ENCODE measurements around the gene CCDC27.
"Not testable (repeated sequence)": the region's sequence is repeated elsewhere in the genome, so short reads cannot be mapped to it uniquely, and the experiment has no call there.

Gene CCDC27

GRCh38 chr1:3721955-3722465 lies 30.2 kb upstream of the CCDC27 start:
- no peak for FAIRE-seq

- no peak for FAIRE-seq
Observed at GRCh38 chr1:3722846-3723245, 29.4 kb upstream of the CCDC27 start.

GRCh38 chr1:3724416-3725030 lies 27.7 kb upstream of the CCDC27 start:
- FAIRE-seq, result not testable (repeated sequence)

- FAIRE-seq, result no peak
Observed at GRCh38 chr1:3725366-3725765, 26.9 kb upstream of the CCDC27 start.

DNA sequence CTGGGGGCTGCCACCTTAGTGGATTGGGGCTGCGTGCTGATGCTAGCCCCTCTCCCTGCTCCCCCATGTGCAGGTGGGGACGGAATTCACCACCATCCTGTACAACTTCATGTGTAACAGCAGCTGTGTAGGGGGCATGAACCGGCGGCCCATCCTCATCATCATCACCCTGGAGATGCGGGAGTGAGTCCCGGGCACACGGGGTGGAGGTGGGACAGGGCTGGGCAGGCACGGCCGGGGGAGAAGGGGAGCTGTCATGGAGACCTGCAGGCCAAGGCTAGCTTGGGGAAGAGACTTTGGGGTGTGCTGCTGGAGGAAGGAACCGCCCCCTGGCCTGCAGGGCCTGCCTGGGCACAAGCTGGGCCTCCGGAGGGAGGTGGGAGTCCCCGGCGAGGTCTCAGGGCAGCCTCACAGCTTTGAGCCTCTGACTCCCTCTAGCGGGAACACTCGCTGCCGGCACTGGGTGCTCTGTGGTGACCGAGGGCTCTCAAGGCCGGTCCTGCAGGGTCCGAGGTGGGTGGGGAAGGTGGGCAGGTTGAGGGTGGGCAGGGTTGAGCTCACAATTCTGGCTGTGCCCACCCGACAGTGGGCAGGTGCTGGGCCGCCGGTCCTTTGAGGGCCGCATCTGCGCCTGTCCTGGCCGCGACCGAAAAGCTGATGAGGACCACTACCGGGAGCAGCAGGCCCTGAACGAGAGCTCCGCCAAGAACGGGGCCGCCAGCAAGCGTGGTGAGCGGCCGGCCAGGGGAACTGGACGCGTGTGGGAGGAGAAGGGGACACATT lies 25.0 kb upstream of the CCDC27 start:
- no peak for FAIRE-seq

DNA sequence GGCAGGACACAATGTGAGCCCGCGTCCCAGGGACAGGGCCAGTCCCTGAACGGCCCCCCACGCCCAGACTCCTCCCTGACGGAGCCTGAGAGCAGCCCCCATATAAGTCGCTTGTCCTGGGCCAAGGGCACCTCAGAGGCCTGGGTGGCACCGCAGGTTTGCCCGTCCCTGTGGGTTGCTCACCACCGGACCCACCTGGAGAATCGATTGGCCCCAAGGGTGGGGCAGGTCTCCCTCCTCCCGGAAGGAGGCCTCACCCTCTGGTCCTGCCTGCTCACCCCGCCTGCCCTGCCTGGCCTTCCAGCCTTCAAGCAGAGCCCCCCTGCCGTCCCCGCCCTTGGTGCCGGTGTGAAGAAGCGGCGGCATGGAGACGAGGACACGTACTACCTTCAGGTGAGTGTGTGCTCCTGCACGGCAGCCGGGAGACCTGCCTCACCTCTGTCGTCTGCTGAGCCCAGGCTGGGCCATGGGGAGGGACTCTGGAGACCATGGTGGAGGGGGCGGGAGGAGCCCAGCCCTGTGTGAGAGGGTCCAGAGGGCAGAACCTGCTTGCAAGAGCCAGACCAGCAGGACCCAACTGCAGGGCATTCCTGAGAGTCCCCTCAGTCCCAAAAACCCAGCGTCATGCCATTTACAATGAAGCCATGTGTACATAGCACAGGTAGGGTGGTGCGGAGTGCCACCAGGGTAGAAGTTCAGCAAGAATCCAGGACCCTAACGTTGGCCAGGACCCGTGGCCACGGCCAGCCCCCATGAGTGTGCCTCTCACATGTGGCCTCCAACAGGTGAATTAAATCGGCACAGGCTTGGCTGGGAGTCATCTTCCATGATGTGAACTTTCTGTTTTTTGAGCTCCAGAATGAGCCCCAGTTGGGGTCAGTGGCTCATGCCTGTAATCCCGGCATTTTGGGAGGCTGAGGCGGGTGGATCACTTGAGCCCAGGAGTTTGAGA lies 24.1 kb upstream of the CCDC27 start:
- FAIRE-seq, result no peak

DNA sequence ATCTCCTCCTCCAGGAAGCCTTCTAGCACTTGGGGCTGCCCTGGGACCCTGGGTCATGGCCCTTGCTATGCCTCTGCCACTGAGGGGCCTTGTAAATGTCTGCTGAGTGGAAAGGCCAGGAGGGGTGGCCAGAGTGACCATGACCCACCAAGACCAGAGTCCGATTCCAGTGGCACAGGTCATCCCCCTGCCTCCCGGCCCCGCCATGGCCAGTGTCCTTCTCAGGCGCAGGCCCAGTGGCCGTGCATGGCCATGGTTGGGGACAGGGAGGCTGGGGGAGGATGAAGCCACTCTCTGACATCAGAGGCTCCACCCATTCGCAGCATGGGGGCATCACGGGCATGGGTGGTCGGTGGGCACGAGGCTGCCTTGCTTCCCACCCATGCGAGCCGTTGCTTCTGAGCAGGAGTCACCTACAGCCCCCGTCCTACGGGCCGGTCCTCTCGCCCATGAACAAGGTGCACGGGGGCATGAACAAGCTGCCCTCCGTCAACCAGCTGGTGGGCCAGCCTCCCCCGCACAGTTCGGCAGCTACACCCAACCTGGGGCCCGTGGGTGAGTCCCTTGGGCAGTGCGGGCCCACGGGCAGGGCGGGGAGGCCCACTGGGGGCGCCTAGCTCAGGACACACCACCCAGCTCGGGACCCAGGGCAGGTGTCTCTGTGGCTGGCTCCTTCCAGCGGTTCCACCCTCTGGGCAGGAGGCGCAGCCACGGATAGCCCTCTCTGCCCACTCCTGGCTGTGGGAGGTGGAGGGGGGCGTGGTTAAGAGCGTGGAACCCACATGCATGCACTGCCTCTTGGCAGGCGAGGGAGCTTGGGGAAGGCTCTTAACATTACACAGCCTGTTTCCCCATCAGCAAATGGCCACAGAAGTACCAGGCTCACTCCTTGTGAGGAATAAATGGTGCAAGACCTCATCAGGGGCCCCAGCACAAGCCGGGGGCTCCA lies 22.4 kb upstream of the CCDC27 start:
- FAIRE-seq, result no peak

DNA sequence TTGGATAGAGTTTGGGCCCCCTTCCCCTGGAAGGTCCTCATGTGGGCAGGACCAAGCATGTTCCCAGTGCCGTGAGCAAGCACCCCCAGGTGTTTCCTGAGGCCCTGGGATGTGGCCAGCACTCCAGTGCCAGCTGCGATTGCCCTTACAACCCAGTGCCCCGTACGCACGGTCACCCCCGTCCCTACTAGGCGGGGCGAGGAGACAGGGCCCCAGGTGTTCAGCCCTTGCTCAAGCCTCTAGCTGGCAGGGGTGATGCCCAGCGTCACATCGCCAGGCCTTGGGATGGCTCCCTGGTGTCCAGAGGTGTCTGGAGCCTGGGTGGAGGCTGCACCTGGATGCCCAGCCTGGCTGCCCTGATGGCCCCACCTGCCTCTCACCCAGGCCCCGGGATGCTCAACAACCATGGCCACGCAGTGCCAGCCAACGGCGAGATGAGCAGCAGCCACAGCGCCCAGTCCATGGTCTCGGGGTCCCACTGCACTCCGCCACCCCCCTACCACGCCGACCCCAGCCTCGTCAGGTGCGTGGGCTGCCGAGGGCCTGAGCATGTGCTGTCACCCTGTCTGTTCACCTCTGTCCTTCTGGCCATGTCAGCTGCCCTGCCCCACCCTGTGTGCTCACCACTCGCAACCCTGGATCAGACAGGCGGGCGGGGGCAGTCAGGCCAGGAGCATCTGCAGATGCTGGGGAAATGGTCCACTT lies 21.6 kb upstream of the CCDC27 start:
- FAIRE-seq, result no peak

GRCh38 chr1:3731583-3732433 lies 20.4 kb upstream of the CCDC27 start:
- FAIRE-seq, result no peak

GRCh38 chr1:3732434-3733093 lies 19.7 kb upstream of the CCDC27 start:
- FAIRE-seq, result no peak

- no peak for FAIRE-seq
Observed at GRCh38 chr1:3733094-3733882, 19.0 kb upstream of the CCDC27 start.

DNA sequence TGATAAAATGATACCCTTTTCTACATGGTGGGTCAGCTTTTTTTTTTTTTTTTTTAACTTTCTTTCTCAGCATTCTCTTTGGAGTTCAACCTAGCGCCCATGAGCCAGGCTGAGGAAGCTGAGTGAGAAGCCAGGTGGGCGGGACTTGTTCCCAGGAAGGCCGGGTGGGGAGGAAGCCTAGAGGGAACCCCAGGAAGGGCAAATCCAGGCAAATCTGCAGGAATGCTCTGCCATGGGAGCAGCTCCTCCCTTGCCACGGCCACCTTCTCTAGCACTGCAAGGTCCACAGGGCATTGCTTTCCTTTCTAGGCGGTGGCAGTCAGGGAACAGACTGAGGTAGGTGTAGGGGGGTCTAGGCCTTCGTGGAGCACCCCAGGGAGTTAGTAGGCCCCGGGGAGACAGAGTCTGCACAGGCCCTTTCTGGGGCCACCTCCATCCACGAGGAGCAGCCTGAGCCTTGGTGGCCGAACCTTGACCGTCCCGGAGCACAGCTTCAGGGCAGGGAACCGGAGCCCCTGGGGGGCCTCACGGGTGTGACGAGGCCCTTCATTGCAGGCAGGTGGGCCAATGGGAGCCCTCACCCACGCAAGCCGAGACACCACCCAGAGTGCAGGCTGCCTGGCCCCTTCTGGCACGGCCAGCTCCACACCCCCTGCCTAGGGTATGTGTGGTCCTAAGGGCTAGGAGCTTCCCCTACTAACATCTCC lies 18.2 kb upstream of the CCDC27 start:
- FAIRE-seq, result no peak

DNA sequence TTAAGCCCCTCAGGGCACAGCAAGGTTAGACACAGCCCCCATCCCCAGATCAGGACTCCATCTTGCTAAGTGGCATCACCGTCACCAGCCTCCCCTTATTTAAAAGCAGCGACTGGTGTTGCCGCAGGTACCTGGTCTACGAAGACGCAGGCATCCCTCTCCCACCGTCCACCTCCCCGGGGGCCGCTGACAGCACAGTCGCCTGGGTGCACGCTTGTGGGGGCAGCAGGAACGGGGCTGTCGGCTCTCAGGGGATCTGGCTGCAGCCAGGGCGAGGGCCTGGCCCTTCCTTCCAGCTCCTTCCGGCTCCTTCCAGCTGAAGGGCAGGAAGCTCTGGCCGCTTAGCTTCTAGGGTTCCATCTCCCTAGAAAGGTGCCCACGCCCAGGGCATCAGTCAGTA lies 17.6 kb upstream of the CCDC27 start:
- no peak for FAIRE-seq

DNA sequence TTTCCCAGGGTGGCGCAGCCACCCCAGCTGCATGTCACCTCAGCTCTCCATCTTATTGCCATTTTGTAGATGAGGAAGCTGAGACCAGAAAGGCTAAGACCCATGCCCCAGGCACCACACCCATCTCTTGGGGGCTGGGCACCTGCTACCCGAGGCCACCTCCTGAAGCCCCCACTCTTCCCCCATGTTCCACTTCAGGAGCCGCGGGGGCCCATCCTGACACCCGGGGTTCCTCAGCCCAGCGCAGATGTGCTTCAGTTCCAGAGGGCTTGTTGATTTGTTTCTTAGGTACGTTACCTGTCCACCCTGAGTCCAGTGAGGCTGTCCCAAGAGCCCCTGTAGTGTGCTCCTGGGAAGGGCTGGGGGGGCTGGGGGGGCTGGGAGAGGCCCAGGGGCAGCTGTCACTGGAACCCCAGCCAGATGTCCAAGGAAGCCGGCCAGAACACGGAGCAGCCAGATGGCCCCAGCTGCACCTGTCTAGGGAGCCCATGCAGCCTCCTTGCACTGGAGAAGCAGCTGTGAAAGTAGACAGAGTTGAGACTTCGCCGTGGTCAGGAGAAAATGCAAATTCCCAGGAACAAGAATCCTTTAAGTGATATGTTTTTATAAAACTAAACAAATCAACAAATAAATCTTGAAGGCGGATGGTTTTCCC lies 17.1 kb upstream of the CCDC27 start:
- FAIRE-seq, result no peak

GRCh38 chr1:3735688-3736087 lies 16.6 kb upstream of the CCDC27 start:
- FAIRE-seq, result no peak

DNA sequence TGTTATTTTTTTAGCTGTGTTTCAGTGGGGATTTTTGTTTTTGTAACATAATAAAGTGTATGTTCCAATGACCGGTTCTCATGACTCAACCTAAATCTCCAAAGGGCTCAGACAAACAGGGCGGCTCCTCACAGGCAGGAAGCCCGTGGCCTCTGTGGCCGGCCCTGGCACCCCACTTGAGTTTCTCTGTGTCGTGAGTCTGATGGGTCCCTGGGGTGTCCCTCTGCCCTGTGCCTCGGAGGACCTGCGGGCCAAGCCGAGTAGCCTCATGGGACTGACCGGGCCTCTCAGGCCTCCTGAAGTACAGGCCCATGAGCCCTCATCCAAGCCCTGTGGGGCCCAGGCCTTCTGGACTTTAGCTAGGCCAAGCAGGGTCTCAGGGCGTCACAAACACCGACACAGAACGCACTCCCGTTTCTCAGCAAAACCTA lies 16.1 kb upstream of the CCDC27 start:
- FAIRE-seq, result no peak

- FAIRE-seq, result no peak
Observed at GRCh38 chr1:3736708-3737107, 15.5 kb upstream of the CCDC27 start.

- no peak for FAIRE-seq
Observed at GRCh38 chr1:3738943-3739342, 13.3 kb upstream of the CCDC27 start.
